GM21367 (cell line): Measurements from ENCODE around the gene ARMC9.

Experiments used
- ATAC-seq: cut with Tn5 transposase; IDR thresholded peaks from one replicate; pipeline ENCODE4 v1.9.1; 2021; ENCODE audit not compliant: unreplicated experiment

ARMC9 gene

DNA sequence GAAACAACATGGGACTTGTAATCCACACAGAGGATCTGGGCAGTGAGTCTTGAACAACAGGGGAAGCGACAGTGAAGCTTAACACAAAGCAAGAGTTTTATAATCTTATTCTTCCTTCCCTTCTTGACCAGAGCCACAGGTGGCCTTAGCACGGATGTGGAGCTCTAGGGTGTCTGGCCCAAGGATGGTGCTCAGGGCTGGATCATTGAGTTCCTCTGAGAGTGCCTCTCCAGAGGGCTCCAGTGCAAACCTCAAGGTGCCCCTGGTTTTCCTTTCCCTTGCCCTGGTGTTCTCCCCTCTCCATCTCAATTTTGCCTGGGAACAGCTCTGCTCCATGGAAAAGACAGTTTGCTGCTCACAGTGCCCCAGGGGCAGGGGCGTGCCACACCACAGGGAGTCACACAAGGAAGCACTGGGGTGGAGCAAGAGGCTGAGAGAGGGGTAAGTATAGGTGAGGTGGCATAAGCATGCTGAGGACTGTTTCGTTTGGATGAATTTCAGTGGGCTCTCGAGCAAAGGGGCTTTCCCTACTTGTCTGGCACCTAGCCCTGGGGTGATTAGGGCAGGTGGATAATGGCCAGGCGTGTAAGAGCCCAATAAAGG, 108.5 kb downstream of the ARMC9 start:
- ATAC-seq, result no peak

DNA sequence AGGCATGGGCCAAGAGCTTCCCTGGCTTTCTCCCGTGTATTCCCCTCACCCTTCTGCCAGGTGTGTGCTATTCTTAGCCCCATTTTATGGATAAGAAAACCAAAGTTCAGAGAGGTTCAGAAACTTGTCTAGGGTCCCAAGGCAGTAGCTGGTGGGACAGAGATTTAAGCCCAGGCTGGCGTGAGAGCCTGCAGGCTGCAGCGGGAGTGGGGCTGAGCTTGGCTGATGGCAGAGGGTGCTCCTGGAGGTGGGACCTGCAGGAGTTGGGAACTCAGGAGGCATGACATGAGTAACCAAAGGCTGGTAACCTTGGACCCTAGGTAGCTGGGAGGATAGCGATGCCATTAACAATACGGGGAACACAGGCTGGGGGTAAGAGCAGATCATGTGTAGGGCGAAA, 109.8 kb downstream of the ARMC9 start:
- ATAC-seq, result no peak

DNA sequence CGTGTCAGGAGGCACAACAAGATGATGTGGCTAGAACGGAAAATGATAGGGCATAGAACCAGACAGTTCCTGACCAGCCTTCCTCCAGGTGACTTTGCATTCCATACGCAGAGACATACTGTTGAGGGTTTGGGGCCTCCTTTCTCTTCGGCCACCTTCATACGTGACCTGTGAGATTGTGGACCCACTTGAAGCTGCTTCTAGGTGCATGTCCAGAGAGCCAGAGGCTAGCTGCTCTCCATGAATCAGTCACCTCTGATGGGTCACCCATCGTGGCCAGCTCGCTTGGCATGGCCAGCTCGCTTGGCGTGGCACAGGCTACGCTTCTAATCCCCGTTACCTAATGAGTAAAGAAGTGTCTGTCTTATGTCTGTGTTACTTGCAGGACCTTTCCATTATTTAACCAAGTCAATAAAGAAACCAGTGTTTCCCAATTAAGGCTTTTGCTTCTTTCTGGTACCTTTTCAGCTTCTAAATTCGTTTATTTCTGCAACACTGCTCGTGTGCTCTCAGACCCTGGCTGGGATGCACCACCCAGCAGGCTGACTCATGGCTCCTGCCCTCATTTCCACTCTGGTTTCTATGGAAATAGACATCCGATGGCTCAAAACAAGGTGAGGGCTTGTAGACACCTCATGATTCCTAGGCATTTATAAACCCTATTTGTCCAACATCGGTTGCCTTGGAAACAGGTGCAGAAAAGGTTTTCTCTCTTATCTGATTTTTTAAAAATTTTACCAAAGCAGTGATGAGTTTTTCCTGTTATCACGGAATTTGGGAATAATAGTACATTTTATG, 110.4 kb downstream of the ARMC9 start:
- ATAC-seq, result no peak

DNA sequence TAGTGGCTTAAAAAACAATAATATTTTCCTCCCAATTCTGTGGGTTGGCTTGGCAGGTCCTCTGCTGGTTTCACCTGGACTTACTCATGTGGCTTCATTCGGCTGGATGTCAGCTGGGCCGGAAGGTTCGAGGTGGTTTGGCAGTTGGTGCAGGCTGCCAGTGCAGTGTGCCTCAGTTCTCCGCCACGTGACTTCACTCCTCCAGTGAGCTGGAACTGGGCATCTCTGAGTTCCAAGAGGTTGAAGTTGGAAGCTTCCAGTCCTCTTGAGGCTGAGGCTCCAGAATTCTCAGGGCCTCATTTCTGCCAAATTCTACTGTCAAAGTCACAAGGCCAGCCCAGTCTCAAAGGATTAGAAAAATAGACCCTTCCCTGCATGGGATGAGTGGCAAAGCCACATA, 113.6 kb downstream of the ARMC9 start:
- no peak for ATAC-seq

DNA sequence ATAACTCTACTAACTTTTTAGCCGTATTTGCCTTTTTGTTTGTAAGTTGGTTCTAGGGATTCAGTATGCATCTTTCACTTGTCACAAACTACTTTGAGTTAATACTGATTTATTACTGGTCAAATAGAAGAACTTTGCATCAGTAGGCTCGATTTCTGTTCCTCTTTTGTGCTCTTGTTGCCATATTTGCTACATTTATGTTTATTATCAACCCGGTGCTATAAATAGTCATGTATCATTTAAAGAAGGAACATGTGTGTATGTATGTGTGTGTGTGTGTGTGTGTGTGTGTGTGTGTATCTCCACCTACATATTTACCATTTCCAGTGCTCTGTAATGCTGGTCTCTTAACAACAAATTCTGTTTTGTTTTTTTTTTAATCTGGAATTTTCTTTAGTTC, 117.5 kb downstream of the ARMC9 start:
- no peak for ATAC-seq

DNA sequence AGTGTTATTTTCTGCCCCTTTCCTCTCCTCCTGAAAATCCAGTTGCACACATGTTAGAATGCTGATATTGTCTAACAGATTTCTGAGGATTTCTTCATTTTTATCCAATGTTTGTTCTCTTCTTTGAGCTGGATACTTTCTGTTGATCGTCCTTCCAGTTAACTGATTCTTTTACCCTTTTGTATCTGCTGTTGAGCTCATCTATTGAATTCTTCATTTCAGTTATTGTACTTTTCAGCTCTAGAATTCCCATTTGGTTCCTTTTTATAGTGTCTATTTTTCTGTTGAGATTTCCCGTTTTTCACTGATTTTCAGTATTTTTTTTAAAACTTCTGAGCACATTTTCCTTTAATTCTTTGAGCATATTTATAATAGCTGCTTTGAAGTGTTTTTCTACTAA, 119.1 kb downstream of the ARMC9 start:
- no peak for ATAC-seq

DNA sequence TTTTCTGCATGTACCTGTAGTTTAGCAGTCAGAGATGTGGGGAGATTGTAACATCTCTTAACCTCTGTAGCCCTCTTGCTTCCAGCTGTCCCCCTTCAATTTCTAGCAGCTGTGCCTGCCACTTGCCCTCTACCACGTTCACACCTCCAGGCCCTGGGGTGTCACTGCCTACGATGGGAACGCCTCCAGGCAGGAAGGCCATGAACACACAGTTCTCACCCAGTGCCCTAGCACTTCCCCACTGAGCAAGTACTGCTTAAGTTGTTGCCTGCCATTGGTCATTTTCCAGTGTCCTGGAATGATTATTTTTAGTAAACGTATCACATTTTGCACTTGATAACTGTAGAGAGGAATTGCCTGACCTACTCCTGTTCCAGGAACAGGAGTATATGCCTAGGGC, 120.0 kb downstream of the ARMC9 start:
- ATAC-seq, result no peak

DNA sequence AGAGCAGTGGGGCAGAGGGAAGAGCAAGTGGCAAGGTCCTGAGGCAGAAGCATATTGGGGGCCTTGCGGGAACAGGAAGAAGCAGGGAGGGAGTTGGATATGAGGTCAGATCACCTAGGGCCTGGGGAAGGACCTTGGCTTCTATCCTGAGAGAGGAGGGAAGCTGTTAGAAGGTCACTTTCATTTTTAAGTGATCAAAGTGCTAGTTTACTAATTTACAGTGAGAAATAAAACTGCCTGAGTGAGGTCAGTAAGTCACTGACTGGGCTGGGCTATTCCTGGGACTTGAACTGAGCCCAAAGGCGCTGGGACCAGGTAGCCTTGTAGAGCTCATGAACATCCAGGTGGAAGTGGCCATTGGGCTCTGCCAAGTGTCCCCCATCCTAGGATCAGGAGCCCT, 120.5 kb downstream of the ARMC9 start:
- ATAC-seq, result no peak

DNA sequence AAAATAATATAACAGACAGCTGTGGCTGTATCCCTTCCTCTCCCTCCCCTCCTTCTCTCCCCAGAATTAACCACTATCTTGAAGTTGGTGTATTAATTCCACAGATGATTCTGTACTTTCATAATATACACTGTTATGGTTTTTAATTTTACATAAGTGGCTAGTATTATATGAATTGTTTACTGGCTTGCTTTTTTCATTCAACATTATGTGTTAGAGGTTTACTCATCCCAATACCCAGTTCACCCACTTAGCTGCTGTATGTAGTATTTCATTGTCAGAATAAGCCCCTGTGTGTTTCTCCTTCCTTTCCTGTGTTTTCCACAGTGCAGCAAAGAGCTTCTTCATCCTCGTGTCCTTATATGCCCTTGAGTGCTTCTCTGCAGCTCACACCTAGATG, 121.4 kb downstream of the ARMC9 start:
- ATAC-seq, result no peak

DNA sequence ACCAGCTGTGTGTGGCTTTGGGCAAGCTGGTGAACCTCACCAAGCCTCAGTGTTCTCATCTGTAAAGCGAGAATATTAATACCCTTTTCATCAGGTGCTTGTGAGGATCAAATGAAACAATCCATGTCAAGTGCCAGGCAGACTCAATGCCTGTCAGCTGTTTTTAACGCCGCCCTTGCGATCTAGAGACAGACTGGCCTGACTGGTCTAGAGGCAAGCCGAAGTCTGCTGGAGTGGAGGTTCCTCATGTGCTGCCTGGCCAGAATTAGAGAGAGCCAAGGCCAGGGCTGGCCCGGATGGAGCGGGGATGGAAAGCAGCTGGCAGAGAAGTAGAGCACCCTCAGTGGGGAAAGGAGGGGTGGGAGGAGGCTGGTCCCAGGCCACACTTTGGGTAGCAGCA, 122.6 kb downstream of the ARMC9 start:
- no peak for ATAC-seq

DNA sequence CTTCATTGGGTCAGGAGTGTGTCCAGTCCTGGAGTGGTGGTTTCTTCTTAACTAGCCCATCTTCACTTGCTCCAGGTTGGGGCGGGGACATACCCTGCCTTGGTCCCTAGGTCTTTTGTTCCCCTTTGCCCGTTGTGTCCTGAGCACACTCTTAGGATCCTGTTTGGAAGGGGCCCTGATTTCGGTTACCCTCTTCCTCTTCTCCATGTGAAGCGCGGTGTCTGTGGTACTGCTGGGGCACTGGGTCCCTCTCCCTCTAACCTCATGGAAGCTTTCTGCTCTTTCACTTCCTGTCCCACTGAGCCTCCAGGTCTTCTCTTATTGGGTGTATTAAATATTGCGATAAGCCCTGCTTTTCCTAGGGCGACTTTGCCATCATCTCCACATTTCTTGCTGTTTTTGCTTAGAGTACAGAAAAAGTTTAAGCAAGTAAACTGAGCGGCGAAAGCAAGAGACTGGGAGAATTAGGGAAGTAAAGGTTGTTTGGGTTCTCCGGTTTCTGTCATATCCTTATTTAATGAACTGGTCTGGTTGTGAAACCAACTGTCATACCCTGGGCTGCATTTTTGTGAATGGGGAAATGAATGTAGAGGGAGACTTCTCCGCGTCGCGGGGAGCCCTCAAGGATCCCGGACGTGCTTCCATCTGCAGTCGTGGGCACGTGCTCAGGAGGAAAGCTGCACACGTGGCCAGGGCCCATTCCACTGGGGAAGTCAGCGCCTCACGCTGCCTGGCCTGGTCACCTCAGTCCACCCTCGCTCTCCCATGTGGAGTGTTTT, 123.3 kb downstream of the ARMC9 start:
- ATAC-seq, result no peak

DNA sequence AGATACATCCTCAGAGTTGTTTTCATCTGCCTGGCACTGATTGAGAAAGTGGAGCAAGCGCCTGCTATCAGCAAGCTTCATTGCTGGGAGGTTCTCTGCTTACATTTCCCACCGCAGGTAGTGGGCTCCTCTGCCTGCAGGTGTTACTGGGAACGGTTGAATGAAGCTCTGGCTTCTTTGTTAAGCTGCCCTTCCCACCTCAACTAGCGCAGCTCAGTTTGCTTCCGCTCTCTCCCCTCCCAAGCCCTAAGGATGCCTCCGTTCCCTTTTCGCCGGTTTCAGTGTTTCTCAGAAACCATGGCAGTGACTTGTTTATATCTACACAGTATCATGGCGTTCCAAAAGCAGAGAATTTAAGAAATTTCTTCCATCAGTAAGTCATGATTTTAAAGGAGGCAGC, 124.9 kb downstream of the ARMC9 start:
- no peak for ATAC-seq

DNA sequence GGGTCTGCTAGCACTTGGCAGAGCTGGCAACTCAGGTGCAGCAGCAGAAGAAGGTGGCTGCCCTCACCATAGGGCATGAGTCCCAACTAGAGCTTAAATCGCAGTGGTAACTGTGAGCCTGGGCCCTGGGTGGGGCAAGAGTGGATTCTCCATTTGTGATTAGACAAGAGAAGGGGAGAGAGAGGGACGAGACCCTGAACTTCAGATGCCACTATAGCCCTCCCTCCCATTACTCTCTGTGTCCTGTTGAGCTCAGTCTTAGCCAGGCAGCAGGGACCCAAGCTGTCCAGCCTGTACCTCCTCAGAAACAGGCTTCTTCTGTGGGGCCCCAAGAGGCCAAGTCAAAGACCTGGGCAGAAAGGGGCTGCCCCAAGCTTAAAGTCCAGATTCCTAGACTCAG, 127.4 kb downstream of the ARMC9 start:
- no peak for ATAC-seq

DNA sequence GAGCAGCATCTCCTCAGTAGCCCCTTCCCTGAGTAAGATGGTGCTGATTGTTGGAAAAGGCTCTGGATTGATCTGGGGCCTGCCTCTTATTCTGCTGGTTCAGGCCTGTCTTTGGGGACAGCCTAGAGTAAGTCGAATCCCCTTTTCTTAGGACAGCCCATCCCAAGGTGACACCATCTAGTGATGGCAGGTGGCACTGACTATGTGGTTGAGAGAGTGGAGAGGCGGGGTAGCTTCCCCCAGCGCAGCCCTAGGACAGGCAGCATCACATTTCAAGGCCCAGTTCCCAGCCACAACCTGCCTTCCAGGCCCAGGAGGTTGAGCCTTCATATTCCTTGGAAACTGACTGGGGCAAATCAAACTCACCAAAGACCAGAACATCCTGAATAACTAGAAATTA, 128.0 kb downstream of the ARMC9 start:
- ATAC-seq, result no peak

DNA sequence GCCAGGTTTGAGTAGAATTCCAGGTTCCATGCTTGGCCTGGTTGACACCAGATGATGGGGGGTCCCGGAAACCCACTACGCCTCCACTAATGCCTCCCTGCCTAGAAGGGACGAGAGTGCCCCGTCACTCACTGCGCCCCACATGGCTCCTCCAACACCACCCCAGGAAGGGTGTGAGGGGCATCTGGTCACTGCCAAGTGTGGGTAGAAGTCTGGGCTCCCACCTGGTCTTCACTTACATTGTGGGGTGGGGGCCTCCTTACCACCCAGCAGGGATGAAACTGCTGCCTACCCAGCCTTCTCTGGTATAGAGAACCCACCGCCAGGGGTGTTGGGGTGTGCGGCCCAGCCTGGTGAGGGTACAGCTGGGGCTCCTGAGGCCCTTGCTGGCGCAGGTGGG, 131.9 kb downstream of the ARMC9 start:
- no peak for ATAC-seq

DNA sequence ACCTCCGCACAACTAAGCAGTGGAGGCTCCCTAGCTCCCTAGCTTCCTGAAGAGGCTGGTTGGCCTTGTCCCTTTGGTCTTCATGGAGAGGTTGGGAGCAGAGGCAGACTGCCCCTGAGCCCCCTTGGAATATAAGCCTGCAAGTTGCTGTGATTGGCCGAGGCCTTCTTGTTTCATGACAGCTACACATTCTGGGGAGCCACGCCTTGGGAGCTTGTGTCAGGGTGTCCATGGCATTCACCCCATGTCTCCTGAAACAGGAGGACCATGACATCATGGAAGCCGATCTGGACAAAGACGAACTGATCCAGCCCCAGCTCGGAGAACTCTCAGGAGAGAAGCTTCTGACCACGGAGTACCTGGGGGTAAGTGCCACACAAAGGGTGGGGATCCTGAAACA, 133.1 kb downstream of the ARMC9 start:
- ATAC-seq, result no peak

DNA sequence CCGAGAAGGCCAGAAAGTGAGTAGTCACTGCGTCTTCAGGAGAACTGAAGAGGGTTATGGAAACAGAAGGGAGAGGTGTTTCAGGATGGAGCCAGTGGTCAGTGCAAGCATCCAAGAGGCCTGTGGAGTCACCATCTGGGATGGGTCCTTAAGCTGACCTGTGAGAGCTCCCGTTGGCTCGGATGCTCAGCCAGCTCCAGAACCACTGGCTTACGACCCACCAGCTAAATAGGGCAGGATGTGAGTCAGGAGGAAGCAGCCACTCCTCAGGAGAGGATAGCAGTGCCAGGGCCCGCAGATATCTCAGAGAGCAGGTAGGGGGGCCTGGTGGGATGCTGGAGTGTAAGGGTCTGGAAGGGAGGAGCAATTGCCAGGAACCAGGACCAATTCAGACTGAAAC, 134.0 kb downstream of the ARMC9 start:
- no peak for ATAC-seq

DNA sequence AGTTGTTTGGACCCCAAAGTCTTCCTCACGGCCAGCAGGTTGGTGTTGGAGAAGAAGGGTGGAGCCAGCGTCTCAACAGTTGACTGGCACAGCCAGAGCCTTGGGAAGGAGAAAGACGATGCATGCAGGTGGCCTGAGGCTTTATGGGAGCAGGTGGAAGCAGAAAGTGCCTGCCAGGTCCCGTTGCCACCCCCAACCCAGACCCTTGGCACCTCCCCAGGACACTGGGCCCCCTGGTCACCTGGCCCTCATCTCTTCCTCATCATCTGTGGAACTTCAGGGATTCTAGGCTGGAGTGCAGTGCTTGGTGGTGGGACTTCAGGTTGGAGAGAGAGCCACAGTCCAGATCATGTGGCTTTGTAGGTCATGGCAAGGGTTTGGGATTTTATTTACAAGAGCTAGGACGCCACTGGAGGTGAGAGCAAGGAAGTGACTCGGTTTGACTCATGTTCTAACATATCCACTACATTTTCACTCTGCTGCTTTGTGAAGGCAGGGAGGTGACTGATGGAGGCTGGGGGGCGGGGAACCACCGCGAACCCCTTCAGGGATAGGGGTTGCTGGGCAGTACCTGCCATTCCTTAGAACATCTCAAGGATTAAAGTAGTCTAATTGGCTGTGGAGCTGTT, 134.6 kb downstream of the ARMC9 start:
- no peak for ATAC-seq

DNA sequence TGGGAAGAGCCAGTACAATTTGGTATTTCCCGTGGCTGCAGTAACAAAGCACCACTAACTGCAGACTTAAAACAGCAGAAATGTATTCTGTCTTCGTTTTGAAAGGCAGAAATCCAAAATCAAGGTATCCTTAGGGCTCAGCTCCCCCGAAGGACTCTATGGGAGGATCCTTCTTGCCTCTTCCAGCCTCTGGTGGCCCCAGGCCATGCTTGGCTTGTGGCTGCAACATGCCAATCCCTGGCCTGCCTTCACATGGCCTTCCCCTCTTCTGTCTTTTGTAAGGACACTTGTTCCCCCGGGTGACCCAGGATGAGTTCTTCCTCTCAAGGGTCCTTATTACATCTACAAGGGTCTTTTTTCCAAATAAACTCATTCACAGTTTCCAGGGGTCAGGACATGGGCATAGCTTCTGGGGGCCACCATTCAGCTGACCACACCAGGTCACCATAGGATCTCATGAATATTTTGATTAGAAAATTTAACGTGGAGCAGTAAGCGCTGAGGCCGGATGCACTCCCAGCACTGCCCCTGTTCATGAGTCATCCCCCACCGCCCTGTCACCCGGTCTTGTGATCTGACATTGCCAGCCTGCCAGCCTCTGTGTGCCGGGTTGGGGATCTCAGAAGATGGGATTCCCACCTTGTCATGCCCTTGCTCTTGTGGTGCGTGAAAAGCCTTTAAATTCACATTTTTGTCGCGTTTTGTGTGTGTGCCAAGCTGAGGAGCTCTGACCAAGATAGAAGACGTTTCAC, 135.9 kb downstream of the ARMC9 start:
- no peak for ATAC-seq

DNA sequence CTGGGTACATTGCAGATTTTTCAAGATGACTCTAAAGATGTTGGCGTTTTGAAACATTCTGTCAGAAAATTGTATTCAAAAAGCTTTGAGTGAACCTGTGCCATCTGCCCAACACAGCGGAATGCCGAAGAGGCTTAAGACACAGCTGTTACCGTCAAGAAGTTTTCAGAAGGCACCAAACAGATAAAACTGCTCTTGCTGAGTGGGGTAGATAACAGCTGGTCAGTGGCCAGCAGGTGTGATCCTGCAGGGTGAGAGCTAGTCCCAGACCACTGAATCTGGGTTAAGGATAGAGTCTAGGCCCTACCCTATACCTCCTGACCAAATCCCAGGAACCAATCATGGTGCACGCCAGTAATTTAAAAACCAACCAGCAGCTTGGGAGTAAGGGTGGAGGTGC, 136.6 kb downstream of the ARMC9 start:
- no peak for ATAC-seq

DNA sequence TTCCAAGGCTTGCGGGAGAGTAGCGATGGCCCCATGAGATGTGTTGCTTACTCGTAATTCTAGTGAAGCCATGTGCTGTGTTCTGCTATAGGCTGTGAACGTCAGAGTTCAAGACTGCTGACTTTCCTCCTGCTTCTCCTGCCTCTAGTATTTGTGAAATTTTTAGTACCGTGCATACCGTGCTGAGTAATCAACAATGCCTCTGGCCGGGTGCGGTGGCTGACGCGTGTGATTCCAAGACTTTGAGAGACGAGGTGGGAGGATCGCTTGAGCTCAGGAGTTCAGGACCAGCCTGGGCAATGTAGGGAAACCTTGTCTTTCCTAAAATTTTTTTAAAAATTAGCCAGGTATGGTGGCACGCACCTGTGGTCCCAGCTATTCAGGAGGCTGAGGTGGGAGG, 137.2 kb downstream of the ARMC9 start:
- ATAC-seq, result no peak
